ENCODE data around the gene GDF2. TPM values are rescaled to one million over a fixed set of nuclear protein-coding genes. Genes with fewer than 3 reads are reported as not detected.

The GDF2 gene
- total RNA-seq, 1 donor from 2014 or later, result not detected

DNA sequence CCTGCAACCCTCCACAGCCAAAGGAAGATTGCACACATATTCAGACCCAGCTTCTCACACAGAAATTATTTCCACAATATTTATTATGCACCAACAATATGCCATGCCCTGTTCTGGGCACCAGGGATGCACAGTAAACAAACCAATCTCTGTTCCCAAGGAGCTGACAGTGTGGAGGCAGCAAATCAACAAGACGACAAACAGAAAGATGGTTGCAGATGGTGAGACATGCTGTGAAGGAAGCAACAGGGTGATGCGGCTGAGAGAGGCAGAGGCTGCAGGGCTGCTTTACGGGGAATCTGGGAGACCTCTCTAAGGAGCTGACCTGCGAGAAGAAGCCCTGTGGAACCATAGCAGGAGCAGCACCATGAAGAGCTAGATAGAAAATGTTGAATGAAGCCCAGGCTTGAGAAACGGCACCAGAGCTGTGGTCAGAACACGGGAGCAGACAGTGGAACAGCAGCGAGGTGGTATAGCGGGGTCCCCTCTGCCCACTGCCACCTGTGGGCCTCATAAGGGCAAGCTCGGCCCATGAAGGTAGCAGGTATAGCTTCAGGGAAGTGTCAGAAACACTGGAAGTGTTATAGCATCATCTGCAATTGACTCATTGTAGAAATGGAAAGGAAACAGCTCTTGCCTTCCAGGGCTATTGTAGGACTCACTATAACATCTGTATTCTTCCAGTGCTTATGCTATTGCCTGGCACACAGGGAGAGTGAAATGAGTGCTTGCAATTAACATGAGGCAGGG lies 43.4 kb downstream of the GDF2 start:
- intact Hi-C loops (cut with DNase I), result no loop called here
- ATAC-seq, result no peak
- TF ChIP-seq, protein P1, sequence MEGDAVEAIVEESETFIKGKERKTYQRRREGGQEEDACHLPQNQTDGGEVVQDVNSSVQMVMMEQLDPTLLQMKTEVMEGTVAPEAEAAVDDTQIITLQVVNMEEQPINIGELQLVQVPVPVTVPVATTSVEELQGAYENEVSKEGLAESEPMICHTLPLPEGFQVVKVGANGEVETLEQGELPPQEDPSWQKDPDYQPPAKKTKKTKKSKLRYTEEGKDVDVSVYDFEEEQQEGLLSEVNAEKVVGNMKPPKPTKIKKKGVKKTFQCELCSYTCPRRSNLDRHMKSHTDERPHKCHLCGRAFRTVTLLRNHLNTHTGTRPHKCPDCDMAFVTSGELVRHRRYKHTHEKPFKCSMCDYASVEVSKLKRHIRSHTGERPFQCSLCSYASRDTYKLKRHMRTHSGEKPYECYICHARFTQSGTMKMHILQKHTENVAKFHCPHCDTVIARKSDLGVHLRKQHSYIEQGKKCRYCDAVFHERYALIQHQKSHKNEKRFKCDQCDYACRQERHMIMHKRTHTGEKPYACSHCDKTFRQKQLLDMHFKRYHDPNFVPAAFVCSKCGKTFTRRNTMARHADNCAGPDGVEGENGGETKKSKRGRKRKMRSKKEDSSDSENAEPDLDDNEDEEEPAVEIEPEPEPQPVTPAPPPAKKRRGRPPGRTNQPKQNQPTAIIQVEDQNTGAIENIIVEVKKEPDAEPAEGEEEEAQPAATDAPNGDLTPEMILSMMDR (IDR thresholded peaks at IDR 0.05), result no peak
- no peak overlapping the region for H3K4me3 ChIP-seq
- H3K9me3 ChIP-seq, result no peaks in the 10 kb centered on the region
- no peak overlapping the region for H3K27ac ChIP-seq
- no peaks in the 10 kb centered on the region for H3K36me3 ChIP-seq
- no peaks in the 10 kb centered on the region for H3K4me1 ChIP-seq
- H3K27me3 ChIP-seq, result no peaks in the 10 kb centered on the region
- DNase-seq, result no peak

DNA sequence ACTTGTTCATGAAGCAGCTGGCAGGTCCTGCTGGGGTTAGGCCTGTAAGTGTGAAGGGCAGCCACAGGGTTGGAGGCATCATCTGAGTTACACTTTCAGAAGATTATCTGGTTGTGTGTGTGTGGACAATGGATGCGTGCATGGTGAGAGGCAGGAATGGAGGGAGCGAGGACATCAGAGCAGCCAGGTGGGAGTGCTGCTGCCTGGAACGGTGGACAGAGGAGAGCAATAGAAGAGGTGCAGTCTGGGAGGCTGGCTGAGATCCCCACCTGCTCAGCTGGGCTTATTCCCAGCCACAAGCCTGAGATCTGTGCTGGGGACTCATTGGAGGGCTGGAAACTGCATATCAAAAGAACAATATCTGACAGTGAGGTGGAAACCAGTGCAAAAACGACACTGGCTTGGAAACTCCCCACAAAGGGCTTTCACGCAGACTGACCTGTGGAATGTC lies 44.0 kb downstream of the GDF2 start:
- DNase-seq, result peak; percentile 12
- Histone ChIP-seq H3K36me3 (no peaks in the 10 kb centered on the region), H3K27ac (no peak overlapping the region), H3K9me3 (no peaks in the 10 kb centered on the region), H3K27me3 (no peaks in the 10 kb centered on the region), H3K4me1 (no peaks in the 10 kb centered on the region), H3K4me3 (no peak overlapping the region)
- intact Hi-C loops (cut with DNase I), result no loop called here
- TF ChIP-seq, protein P1 (IDR thresholded peaks at IDR 0.05), result no peak
- ATAC-seq, result no peak

DNA sequence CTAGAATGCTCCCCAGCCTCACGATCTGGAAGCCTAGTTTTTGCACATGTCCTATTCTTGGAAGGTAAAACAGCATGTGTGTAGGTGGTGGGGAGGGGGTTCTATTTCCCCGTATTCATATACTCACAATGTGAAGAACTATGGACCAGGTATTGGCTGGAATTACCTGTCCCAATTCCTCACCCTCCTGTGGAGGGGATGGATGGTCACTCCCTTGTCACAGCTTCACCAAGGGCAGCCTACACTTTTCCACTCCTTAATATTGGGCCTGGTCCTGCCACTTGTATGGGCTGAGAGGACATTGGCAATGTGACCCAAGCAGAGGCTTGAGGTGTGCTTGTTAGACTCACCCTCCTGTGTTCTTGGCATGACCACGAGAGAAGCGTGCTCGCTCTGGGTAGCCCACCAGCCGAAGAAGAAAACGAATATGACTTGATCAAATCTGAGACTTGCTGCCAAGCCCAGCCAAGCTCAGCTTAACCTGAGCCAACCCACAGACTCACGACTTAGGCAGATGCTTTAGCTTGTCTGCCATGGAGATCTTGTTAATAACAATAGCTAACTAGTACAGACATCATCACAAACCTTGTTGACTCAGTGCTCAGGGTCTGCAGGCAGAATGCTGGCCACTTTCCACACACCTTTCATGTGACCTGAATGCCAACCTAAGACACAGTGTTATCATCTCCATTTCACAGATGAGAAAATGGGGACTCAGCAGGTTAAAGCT lies 44.6 kb downstream of the GDF2 start:
- peak; percentile 51 for DNase-seq
- no peaks in the 10 kb centered on the region for H3K4me1 ChIP-seq
- intact Hi-C loops (cut with DNase I), result no loop called here
- no peak for ATAC-seq
- H3K9me3 ChIP-seq, result no peaks in the 10 kb centered on the region
- no peaks in the 10 kb centered on the region for H3K36me3 ChIP-seq
- TF ChIP-seq, protein P1 (IDR thresholded peaks at IDR 0.05), result no peak
- H3K4me3 ChIP-seq, result no peak overlapping the region
- H3K27me3 ChIP-seq, result no peaks in the 10 kb centered on the region
- H3K27ac ChIP-seq, result no peak overlapping the region

DNA sequence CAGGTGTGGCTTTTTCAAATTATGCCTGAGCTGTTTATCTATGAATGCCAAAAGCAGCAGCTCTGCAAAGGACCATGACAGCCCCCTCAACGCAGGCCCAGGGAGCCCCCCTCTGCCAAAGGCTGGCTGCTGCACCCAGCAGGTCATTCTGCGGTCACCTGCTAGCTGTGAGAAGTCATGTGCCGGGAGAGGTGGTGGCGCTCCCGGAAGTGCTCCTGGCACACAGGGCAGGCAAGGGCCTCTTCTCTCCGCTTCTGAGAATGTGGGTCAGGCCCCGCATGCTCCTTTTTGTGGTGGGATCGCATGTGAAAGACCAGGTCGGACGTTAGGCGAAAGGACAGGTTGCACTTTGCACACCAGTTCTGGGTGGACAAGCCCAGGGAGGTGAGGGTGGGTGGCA lies 45.4 kb downstream of the GDF2 start:
- Histone ChIP-seq H3K36me3 (no peaks in the 10 kb centered on the region), H3K9me3 (no peaks in the 10 kb centered on the region), H3K27me3 (no peaks in the 10 kb centered on the region), H3K4me3 (no peak overlapping the region), H3K27ac (no peak overlapping the region), H3K4me1 (no peaks in the 10 kb centered on the region)
- ATAC-seq, result no peak
- DNase-seq, result no peak
- TF ChIP-seq, protein P1 (IDR thresholded peaks at IDR 0.05), result no peak
- intact Hi-C loops (cut with DNase I), result no loop called here

DNA sequence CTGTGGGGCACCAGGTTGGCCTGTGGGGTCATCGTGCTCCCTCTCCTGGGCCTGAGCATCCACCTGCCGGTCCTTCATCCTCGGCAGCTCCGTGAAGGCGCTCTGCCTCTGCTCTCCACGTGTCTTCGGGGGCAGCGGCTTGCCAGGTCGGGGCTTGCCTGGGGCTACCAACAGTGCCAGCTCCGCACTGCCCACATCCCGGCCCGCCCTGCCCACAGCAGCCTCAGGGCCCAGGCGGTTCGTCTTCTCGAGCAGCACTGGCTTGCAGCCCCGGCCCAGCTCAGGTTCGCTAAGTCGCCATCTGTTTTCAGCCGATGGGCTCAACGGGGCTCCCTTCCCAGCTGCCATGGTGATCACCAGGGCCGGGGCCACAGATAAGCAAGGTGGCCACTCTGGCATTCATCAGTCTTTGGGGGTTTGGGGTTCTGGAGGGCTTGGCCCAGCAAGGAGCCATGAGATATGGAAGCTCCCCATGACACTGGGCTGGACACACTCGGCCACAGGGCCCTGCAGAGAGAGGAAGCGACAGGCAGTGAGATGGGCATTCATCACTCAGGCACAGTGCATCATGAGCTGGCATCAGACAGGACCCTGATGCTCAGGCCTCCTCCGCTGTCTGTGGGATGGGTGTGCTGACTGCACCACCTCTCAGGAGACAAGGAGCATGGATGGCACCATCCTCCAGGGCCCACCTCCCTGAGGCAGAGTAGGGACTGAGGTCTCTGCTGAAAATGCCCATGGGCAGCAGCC lies 46.4 kb downstream of the GDF2 start:
- ATAC-seq (no peak), DNase-seq (peak; percentile 57)
- no peaks in the 10 kb centered on the region for H3K9me3 ChIP-seq
- H3K36me3 ChIP-seq, result no peaks in the 10 kb centered on the region
- H3K4me3 ChIP-seq, result no peak overlapping the region
- TF ChIP-seq, protein P1 (IDR thresholded peaks at IDR 0.05), result no peak
- intact Hi-C loops (cut with DNase I), result no loop called here
- H3K27ac ChIP-seq, result no peak overlapping the region
- no peaks in the 10 kb centered on the region for H3K27me3 ChIP-seq
- no peaks in the 10 kb centered on the region for H3K4me1 ChIP-seq

Data from upper lobe of right lung (tissue), 1 donor.